ENCODE measurements around the gene PKIB. TPM values are rescaled to one million over a fixed set of nuclear protein-coding genes. Genes with fewer than 3 reads are reported as not detected.
A peak's percentile ranks its signal among the peaks of the same experiment; 100 is the strongest.

The PKIB gene
- total and polyA plus RNA-seq, 10 of the 15 experiments (the other 5 are each of a cell fraction or from before 2014, with no cell fraction given) = 0.20 to 1.8 (median 0.87) TPM

GRCh38 chr6:122673343-122673961, 63.2 kb downstream of the PKIB start:
- Histone ChIP-seq H3K36me3 (ENCODE audit: control insufficient read depth in 2 of 2, insufficient read depth in 2 of 2, low read length in 1 of 2) (no peaks in the 10 kb centered on the region), H3K27me3 (replicated peaks in 1 of 2; ENCODE audit: control insufficient read depth in 2 of 2, insufficient read depth in 2 of 2, low read length in 1 of 2) (no peaks in the 10 kb centered on the region), H3K4me1 (ENCODE audit: control insufficient read depth, insufficient read depth, low read length) (no peaks in the 10 kb centered on the region), H2AFZ (ENCODE audit: control insufficient read depth, low read depth, low read length) (no peak overlapping the region), H4K20me1 (ENCODE audit: control insufficient read depth, insufficient read depth) (no peaks in the 10 kb centered on the region), H3K4me2 (ENCODE audit: control insufficient read depth, insufficient read depth) (no peak overlapping the region), H3K27ac (ENCODE audit: control insufficient read depth, insufficient read depth) (no peak overlapping the region), H3K9ac (ENCODE audit: control insufficient read depth, insufficient read depth, low read length) (no peak overlapping the region), H3K9me3 (replicated peaks; ENCODE audit: control insufficient read depth, insufficient read depth, low read length) (no peaks in the 10 kb centered on the region), H3K79me2 (ENCODE audit: control insufficient read depth, insufficient read depth, low read length) (no peaks in the 10 kb centered on the region), H3K4me3 (no peak overlapping the region)
- in situ Hi-C loops (cut with MboI) = no loop called here
- POLR2A ChIA-PET = interaction anchor here (1.0 kb wide), 1 partner anchor 30 kb away, joined by 3 read pairs; no protein-coding TSS in a partner anchor
- ATAC-seq = peak; percentile 86
- 0% methylated on average over 1 of the region's 1 CpG for WGBS (ENCODE audit: insufficient coverage, insufficient replicate concordance, low lambda C conversion rate, missing lambda C conversion rate)
- SMC1A ChIA-PET (ENCODE audit: uncharacterized antibody, unreplicated experiment) = interaction anchor here (0.7 kb wide), 1 partner anchor 36 kb away, joined by 3 read pairs; no protein-coding TSS in a partner anchor
- RAD21 ChIA-PET (ENCODE audit: unreplicated experiment) = no interaction called here
- CTCF ChIA-PET = no interaction called here
- intact Hi-C loops (cut with micrococcal nuclease; ENCODE audit: unreplicated experiment) = no loop called here
- no peak for FAIRE-seq
- no TSS peak for BruUV-seq (replicated peaks)
- DNase-seq (ENCODE audit: low read depth, low spot score) = no peak
- TF ChIP-seq CTCF (IDR thresholded peaks at IDR 0.05 in 2 of 3, conservative IDR thresholded peaks at IDR 0.05 in 1 of 3; ENCODE audit: control insufficient read depth in 2 of 3, extremely low read depth in 1 of 3, insufficient read depth in 1 of 3, low read depth in 3 of 3, low read length in 3 of 3) = no peak
- TF ChIP-seq PML (IDR thresholded peaks at IDR 0.05; ENCODE audit: low read length) = no peak
- TF ChIP-seq MEF2A (IDR thresholded peaks at IDR 0.05; ENCODE audit: insufficient read depth, low read depth, low read length) = no peak
- peak; percentile 68 for TF ChIP-seq IKZF1 (conservative IDR thresholded peaks at IDR 0.05)
- no peak for TF ChIP-seq HDAC6 (IDR thresholded peaks at IDR 0.05; ENCODE audit: unreplicated experiment)
- TF ChIP-seq RAD51 (IDR thresholded peaks at IDR 0.05) = no peak
- TF ChIP-seq YBX1 (IDR thresholded peaks at IDR 0.05) = no peak
- no peak for TF ChIP-seq FOS (IDR thresholded peaks at IDR 0.05; ENCODE audit: borderline replicate concordance, extremely low read depth, insufficient read length)
- TF ChIP-seq YY1 (IDR thresholded peaks at IDR 0.05; ENCODE audit: low read depth, low read length) = no peak
- no peak for TF ChIP-seq ATF3 (IDR thresholded peaks at IDR 0.05; ENCODE audit: borderline replicate concordance, extremely low read depth, low read depth, low read length)
- TF ChIP-seq JUND (IDR thresholded peaks at IDR 0.05; ENCODE audit: low read depth, low read length) = no peak
- TF ChIP-seq RELA (IDR thresholded peaks at IDR 0.05; ENCODE audit: borderline replicate concordance, partially characterized antibody) = no peak
- TF ChIP-seq EZH2 (IDR thresholded peaks at IDR 0.05; ENCODE audit: borderline replicate concordance, control insufficient read depth, low read depth, low read length) = no peak
- TF ChIP-seq MXI1 (IDR thresholded peaks at IDR 0.05; ENCODE audit: low read depth, low read length) = no peak
- no peak for TF ChIP-seq MTA3 (IDR thresholded peaks at IDR 0.05; ENCODE audit: borderline replicate concordance, low read length)
- TF ChIP-seq EP300 (IDR thresholded peaks at IDR 0.05; ENCODE audit: borderline replicate concordance in 1 of 2, control insufficient read depth in 1 of 2, low read depth in 2 of 2, low read length in 2 of 2) = peak in 1 of 2 experiments; percentile 73; a peak in 2 of 4 replicates
- no peak for TF ChIP-seq PKNOX1 (IDR thresholded peaks at IDR 0.05)
- TF ChIP-seq TAF1 (IDR thresholded peaks at IDR 0.05; ENCODE audit: borderline replicate concordance, low read depth, low read length) = no peak
- TF ChIP-seq SPI1 (IDR thresholded peaks at IDR 0.05; ENCODE audit: borderline replicate concordance, insufficient read depth, low read depth, low read length) = peak; percentile 89
- no peak for TF ChIP-seq SREBF2 (IDR thresholded peaks at IDR 0.05; ENCODE audit: low read length)
- peak; percentile 66 for TF ChIP-seq BMI1 (IDR thresholded peaks at IDR 0.05; ENCODE audit: borderline replicate concordance)
- no peak for TF ChIP-seq ZNF217 (IDR thresholded peaks at IDR 0.05)
- TF ChIP-seq TBL1XR1 (IDR thresholded peaks at IDR 0.05; ENCODE audit: low read depth, low read length) = no peak

Data from GM12878 (cell line).